ENCODE data around the gene LTBP1.
A peak's percentile ranks its signal among the peaks of the same experiment; 100 is the strongest.

The LTBP1 gene, protein sequence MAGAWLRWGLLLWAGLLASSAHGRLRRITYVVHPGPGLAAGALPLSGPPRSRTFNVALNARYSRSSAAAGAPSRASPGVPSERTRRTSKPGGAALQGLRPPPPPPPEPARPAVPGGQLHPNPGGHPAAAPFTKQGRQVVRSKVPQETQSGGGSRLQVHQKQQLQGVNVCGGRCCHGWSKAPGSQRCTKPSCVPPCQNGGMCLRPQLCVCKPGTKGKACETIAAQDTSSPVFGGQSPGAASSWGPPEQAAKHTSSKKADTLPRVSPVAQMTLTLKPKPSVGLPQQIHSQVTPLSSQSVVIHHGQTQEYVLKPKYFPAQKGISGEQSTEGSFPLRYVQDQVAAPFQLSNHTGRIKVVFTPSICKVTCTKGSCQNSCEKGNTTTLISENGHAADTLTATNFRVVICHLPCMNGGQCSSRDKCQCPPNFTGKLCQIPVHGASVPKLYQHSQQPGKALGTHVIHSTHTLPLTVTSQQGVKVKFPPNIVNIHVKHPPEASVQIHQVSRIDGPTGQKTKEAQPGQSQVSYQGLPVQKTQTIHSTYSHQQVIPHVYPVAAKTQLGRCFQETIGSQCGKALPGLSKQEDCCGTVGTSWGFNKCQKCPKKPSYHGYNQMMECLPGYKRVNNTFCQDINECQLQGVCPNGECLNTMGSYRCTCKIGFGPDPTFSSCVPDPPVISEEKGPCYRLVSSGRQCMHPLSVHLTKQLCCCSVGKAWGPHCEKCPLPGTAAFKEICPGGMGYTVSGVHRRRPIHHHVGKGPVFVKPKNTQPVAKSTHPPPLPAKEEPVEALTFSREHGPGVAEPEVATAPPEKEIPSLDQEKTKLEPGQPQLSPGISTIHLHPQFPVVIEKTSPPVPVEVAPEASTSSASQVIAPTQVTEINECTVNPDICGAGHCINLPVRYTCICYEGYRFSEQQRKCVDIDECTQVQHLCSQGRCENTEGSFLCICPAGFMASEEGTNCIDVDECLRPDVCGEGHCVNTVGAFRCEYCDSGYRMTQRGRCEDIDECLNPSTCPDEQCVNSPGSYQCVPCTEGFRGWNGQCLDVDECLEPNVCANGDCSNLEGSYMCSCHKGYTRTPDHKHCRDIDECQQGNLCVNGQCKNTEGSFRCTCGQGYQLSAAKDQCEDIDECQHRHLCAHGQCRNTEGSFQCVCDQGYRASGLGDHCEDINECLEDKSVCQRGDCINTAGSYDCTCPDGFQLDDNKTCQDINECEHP (N-terminal part only)

GRCh38 chr2:32946314-32947075 is at the start of gene LTBP1:
Gene LTBP1, plus strand, starts transcription at chr2:32946953. Its CDS starts 372 bp downstream, at chr2:32947325.
- Histone ChIP-seq H3K4me3 (ENCODE audit: low read depth in 1 of 2, low read length in 2 of 2) (peak within 1 kb of the TSS; percentile 77 to 78), H3K4me1 (ENCODE audit: control insufficient read depth in 1 of 2, insufficient read depth in 2 of 2, low read length in 2 of 2) (peaks cover 0 to 16% of the 10 kb centered on the region in 2 donors), H3K36me3 (ENCODE audit: control insufficient read depth in 1 of 2, insufficient read depth in 2 of 2, low read length in 2 of 2) (no peaks in the 10 kb centered on the region)

DNA sequence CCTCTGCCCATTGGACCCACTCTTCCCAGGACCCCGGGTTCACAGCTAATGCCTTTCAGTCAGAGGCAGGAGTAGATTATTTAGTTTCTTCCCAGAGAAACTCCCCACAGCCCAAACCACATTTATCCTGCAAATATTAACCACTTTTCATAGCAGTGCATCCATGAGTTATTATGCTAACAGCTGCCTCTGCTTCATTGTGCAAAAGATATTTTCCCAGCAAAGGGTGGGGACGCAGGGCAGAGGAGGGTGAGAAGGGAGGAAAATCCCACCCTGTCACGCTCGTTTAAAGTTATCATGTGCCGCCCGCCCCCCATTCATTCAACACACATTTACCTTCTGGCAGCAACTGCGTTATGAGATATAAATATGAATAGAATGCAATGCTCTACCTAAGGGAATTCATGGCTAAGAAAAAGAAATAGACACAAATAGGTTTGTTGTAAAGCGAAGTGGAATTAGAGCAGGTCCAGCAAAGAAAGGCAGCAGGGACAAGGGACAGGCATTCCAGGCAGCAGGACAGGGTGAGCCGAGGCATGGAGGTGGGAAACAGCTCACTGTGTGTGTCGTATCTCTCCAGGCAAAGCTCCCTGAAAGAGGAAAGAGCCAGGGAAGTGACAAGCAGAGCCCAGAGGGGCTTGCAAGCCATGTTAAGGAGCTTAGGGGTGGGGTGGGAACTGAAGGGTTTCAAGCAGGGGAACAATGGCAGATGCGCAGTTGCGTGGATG is 46.3 kb upstream of the LTBP1 start:
- no peaks in the 10 kb centered on the region for H3K27me3 ChIP-seq (ENCODE audit: low read depth, low read length)
- H3K4me1 ChIP-seq (ENCODE audit: control insufficient read depth in 1 of 2, insufficient read depth in 2 of 2, low read length in 2 of 2), result no peaks in the 10 kb centered on the region
- H3K36me3 ChIP-seq (ENCODE audit: control insufficient read depth in 1 of 2, insufficient read depth in 2 of 2, low read length in 2 of 2), result no peaks in the 10 kb centered on the region
- no peaks in the 10 kb centered on the region for H3K9me3 ChIP-seq (ENCODE audit: control insufficient read depth in 1 of 2, low read length in 2 of 2)
- H3K4me3 ChIP-seq (ENCODE audit: low read depth in 1 of 2, low read length in 2 of 2), result no peak overlapping the region
- H3K27ac ChIP-seq (ENCODE audit: low read length), result no peak overlapping the region

More at GRCh38 chr2:32946314-32947075, at the start of gene LTBP1:
- Histone ChIP-seq H3K9me3 (ENCODE audit: control insufficient read depth in 1 of 2, low read length in 2 of 2) (no peaks in the 10 kb centered on the region), H3K27ac (ENCODE audit: low read length) (no peak within 1 kb of the TSS), H3K27me3 (ENCODE audit: low read depth, low read length) (no peaks in the 10 kb centered on the region)

GRCh38 chr2:32901313-32901712 is 45.4 kb upstream of the LTBP1 start:
- no peaks in the 10 kb centered on the region for H3K9me3 ChIP-seq (ENCODE audit: control insufficient read depth in 1 of 2, low read length in 2 of 2)
- no peaks in the 10 kb centered on the region for H3K27me3 ChIP-seq (ENCODE audit: low read depth, low read length)
- H3K4me3 ChIP-seq (ENCODE audit: low read depth in 1 of 2, low read length in 2 of 2), result no peak overlapping the region
- no peaks in the 10 kb centered on the region for H3K4me1 ChIP-seq (ENCODE audit: control insufficient read depth in 1 of 2, insufficient read depth in 2 of 2, low read length in 2 of 2)
- H3K27ac ChIP-seq (ENCODE audit: low read length), result no peak overlapping the region
- no peaks in the 10 kb centered on the region for H3K36me3 ChIP-seq (ENCODE audit: control insufficient read depth in 1 of 2, insufficient read depth in 2 of 2, low read length in 2 of 2)

DNA sequence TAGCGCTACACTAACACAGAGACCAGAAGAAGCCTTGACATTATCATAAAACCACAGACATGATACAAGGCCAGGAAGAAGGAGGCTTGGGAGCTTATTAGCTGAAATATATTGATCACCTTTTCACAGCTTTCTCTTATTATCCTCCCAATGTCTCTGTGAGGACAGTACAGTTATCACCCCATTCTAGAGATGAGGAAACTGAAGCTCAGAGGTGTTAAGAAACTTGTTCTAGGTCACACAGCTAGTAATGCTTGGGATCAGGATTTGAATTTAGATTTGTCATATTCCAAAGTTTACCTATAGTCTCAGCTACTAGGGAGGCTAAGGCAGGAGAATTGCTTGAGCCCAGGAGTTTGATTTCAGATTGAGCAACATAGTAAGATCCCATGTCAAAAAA is 44.6 kb upstream of the LTBP1 start:
- H3K4me3 ChIP-seq (ENCODE audit: low read depth in 1 of 2, low read length in 2 of 2), result no peak overlapping the region
- H3K36me3 ChIP-seq (ENCODE audit: control insufficient read depth in 1 of 2, insufficient read depth in 2 of 2, low read length in 2 of 2), result no peaks in the 10 kb centered on the region
- no peaks in the 10 kb centered on the region for H3K9me3 ChIP-seq (ENCODE audit: control insufficient read depth in 1 of 2, low read length in 2 of 2)
- no peaks in the 10 kb centered on the region for H3K27me3 ChIP-seq (ENCODE audit: low read depth, low read length)
- H3K27ac ChIP-seq (ENCODE audit: low read length), result no peak overlapping the region
- H3K4me1 ChIP-seq (ENCODE audit: control insufficient read depth in 1 of 2, insufficient read depth in 2 of 2, low read length in 2 of 2), result no peaks in the 10 kb centered on the region

GRCh38 chr2:32902986-32903385 is 43.8 kb upstream of the LTBP1 start:
- Histone ChIP-seq H3K4me1 (ENCODE audit: control insufficient read depth in 1 of 2, insufficient read depth in 2 of 2, low read length in 2 of 2) (no peaks in the 10 kb centered on the region), H3K27me3 (ENCODE audit: low read depth, low read length) (no peaks in the 10 kb centered on the region), H3K9me3 (ENCODE audit: control insufficient read depth in 1 of 2, low read length in 2 of 2) (no peaks in the 10 kb centered on the region), H3K27ac (ENCODE audit: low read length) (no peak overlapping the region), H3K36me3 (ENCODE audit: control insufficient read depth in 1 of 2, insufficient read depth in 2 of 2, low read length in 2 of 2) (no peaks in the 10 kb centered on the region), H3K4me3 (ENCODE audit: low read depth in 1 of 2, low read length in 2 of 2) (no peak overlapping the region)

GRCh38 chr2:32904074-32904473 is 42.7 kb upstream of the LTBP1 start:
- Histone ChIP-seq H3K36me3 (ENCODE audit: control insufficient read depth in 1 of 2, insufficient read depth in 2 of 2, low read length in 2 of 2) (no peaks in the 10 kb centered on the region), H3K4me1 (ENCODE audit: control insufficient read depth in 1 of 2, insufficient read depth in 2 of 2, low read length in 2 of 2) (no peaks in the 10 kb centered on the region), H3K27ac (ENCODE audit: low read length) (no peak overlapping the region), H3K4me3 (ENCODE audit: low read depth in 1 of 2, low read length in 2 of 2) (no peak overlapping the region), H3K27me3 (ENCODE audit: low read depth, low read length) (no peaks in the 10 kb centered on the region), H3K9me3 (ENCODE audit: control insufficient read depth in 1 of 2, low read length in 2 of 2) (no peaks in the 10 kb centered on the region)

DNA sequence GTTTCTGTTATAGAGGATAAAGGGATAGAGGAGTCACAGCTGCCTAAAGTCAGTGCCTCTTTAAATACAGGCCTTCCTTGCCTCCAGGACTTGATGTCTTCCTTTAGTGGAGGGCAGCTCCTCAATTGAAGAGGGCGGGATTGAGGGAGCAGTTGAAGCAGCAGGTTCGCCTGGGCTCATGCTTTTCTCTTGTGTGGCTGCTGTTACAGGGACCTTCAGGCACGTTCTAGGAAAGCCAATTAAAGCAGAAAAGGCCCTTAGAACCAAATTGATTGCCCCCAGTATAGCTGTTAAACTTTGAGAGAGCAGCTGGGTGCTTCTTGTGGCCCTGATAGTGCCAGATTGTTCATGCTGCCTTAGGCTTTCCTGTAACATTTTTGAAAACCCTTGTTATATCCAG is 42.0 kb upstream of the LTBP1 start:
- Histone ChIP-seq H3K27ac (ENCODE audit: low read length) (no peak overlapping the region), H3K9me3 (ENCODE audit: control insufficient read depth in 1 of 2, low read length in 2 of 2) (no peaks in the 10 kb centered on the region), H3K36me3 (ENCODE audit: control insufficient read depth in 1 of 2, insufficient read depth in 2 of 2, low read length in 2 of 2) (no peaks in the 10 kb centered on the region), H3K4me1 (ENCODE audit: control insufficient read depth in 1 of 2, insufficient read depth in 2 of 2, low read length in 2 of 2) (no peaks in the 10 kb centered on the region), H3K4me3 (ENCODE audit: low read depth in 1 of 2, low read length in 2 of 2) (no peak overlapping the region), H3K27me3 (ENCODE audit: low read depth, low read length) (no peaks in the 10 kb centered on the region)

- no peak overlapping the region for H3K27ac ChIP-seq (ENCODE audit: low read length)
- no peaks in the 10 kb centered on the region for H3K36me3 ChIP-seq (ENCODE audit: control insufficient read depth in 1 of 2, insufficient read depth in 2 of 2, low read length in 2 of 2)
- H3K9me3 ChIP-seq (ENCODE audit: control insufficient read depth in 1 of 2, low read length in 2 of 2), result no peaks in the 10 kb centered on the region
- H3K4me3 ChIP-seq (ENCODE audit: low read depth in 1 of 2, low read length in 2 of 2), result no peak overlapping the region
- H3K4me1 ChIP-seq (ENCODE audit: control insufficient read depth in 1 of 2, insufficient read depth in 2 of 2, low read length in 2 of 2), result no peaks in the 10 kb centered on the region
- no peaks in the 10 kb centered on the region for H3K27me3 ChIP-seq (ENCODE audit: low read depth, low read length)
These were observed 41.5 kb upstream of the LTBP1 start for GRCh38 chr2:32905270-32905669.

DNA sequence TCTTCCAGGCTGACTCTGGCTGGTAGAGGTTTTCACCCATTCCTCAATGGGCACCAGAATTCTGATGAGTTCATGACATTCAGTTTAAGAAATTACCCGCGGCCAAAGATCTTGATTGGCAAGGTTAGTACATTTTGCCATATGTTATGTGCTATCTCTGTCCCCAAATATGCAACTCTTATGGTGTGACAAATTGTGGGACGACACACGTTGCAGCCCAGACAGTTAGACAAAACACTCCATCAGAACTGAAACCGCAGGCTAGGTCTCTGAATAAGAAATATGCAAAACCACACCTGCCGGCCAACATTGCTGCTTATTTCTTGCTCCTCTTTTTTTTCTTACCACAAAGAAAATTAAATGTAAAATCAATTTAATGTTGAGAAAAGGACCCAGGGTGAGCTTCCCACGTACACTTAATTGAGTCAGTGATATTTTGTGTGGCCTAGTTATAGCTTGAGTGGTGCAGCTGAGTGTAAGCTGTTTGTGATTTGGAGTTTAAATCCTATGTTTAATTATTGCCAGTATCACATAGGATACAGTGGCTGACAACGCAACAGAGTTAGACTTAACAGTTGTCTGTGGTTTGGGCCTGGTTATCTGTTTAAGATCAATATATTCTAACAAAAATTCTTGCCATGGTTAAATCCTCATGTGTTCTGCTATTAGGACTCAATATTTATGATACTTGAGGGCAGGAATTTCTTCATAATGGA is 35.7 kb upstream of the LTBP1 start:
- no peaks in the 10 kb centered on the region for H3K36me3 ChIP-seq (ENCODE audit: control insufficient read depth in 1 of 2, insufficient read depth in 2 of 2, low read length in 2 of 2)
- H3K9me3 ChIP-seq (ENCODE audit: control insufficient read depth in 1 of 2, low read length in 2 of 2), result no peaks in the 10 kb centered on the region
- no peaks in the 10 kb centered on the region for H3K4me1 ChIP-seq (ENCODE audit: control insufficient read depth in 1 of 2, insufficient read depth in 2 of 2, low read length in 2 of 2)
- H3K27ac ChIP-seq (ENCODE audit: low read length), result no peak overlapping the region
- H3K4me3 ChIP-seq (ENCODE audit: low read depth in 1 of 2, low read length in 2 of 2), result no peak overlapping the region
- no peaks in the 10 kb centered on the region for H3K27me3 ChIP-seq (ENCODE audit: low read depth, low read length)

- H3K4me1 ChIP-seq (ENCODE audit: control insufficient read depth in 1 of 2, insufficient read depth in 2 of 2, low read length in 2 of 2), result no peaks in the 10 kb centered on the region
- H3K9me3 ChIP-seq (ENCODE audit: control insufficient read depth in 1 of 2, low read length in 2 of 2), result no peaks in the 10 kb centered on the region
- H3K36me3 ChIP-seq (ENCODE audit: control insufficient read depth in 1 of 2, insufficient read depth in 2 of 2, low read length in 2 of 2), result no peaks in the 10 kb centered on the region
- H3K27me3 ChIP-seq (ENCODE audit: low read depth, low read length), result no peaks in the 10 kb centered on the region
- no peak overlapping the region for H3K4me3 ChIP-seq (ENCODE audit: low read depth in 1 of 2, low read length in 2 of 2)
- H3K27ac ChIP-seq (ENCODE audit: low read length), result no peak overlapping the region
These were observed 31.1 kb upstream of the LTBP1 start for GRCh38 chr2:32915694-32916093.
